DOHH2 (cell line): ENCODE results near the gene KRTAP9-3.
"Not testable (repeated sequence)": the region's sequence is repeated elsewhere in the genome, so short reads cannot be mapped to it uniquely, and the experiment has no call there.

Experiments
- H3F3A ChIP-seq: fragments of 200-600 bp; sonication (generic), shearing (Covaris generic); 2 replicates; pipeline ENCODE4 v1.6.0; 2016; ENCODE audit warnings: antibody characterized with exemption, mild to moderate bottlenecking; ENCODE audit not compliant: control insufficient read depth, insufficient read depth
- H3K27ac ChIP-seq: fragments of 200-600 bp; sonication (generic); 2 replicates; pipeline ENCODE4 v1.5.1; 2014; ENCODE audit warnings: low read depth, mild to moderate bottlenecking, low read length, moderate library complexity
- H3K27me3 ChIP-seq: fragments of 200-600 bp; sonication (generic); 2 replicates; pipeline ENCODE4 v1.6.1; 2014; ENCODE audit warnings: mild to moderate bottlenecking, low read length, mixed read lengths; ENCODE audit not compliant: control insufficient read depth
- H3K36me3 ChIP-seq: fragments of 200-600 bp; sonication (generic); 2 replicates; pipeline ENCODE4 v1.6.1; 2014; ENCODE audit warnings: mild to moderate bottlenecking, low read length, moderate library complexity, mixed read lengths; ENCODE audit not compliant: control insufficient read depth
- H3K4me1 ChIP-seq: fragments of 200-600 bp; sonication (generic); 2 replicates; pipeline ENCODE4 v1.6.1; 2014; ENCODE audit warnings: mild to moderate bottlenecking, low read length, mixed read lengths; ENCODE audit not compliant: control insufficient read depth
- H3K4me2 ChIP-seq: fragments of 200-600 bp; sonication (generic); 2 replicates; pipeline ENCODE4 v1.6.0; 2014; ENCODE audit warnings: mild to moderate bottlenecking, low read length, moderate library complexity
- H3K4me3 ChIP-seq: fragments of 200-600 bp; sonication (generic); 2 replicates; pipeline ENCODE4 v1.5.1; 2014; ENCODE audit warnings: mild to moderate bottlenecking, low read length, mixed read lengths
- H3K79me2 ChIP-seq: fragments of 200-600 bp; sonication (generic); 2 replicates; pipeline ENCODE4 v1.6.1; 2014; ENCODE audit warnings: mild to moderate bottlenecking, low read length, mixed read lengths; ENCODE audit not compliant: control insufficient read depth
- H3K9me2 ChIP-seq: fragments of 200-600 bp; sonication (generic); replicated peaks from 2 replicates; pipeline ENCODE4 v1.6.1; 2014; ENCODE audit warnings: mild to moderate bottlenecking, low read length, mixed read lengths; ENCODE audit not compliant: control insufficient read depth
- H3K9me3 ChIP-seq: fragments of 200-600 bp; sonication (generic); 2 replicates; pipeline ENCODE4 v1.6.1; 2014; ENCODE audit warnings: antibody characterized with exemption, low read length, mixed read lengths; ENCODE audit not compliant: control insufficient read depth, insufficient read depth
- H4K20me1 ChIP-seq: fragments of 200-600 bp; sonication (generic); 2 replicates; pipeline ENCODE4 v1.6.0; 2014; ENCODE audit warnings: low read depth, mild to moderate bottlenecking, antibody characterized with exemption, low read length, moderate library complexity; ENCODE audit not compliant: control insufficient read depth, insufficient read depth
- EZH2phosphoT487 ChIP-seq: fragments of 200-600 bp; sonication (generic); IDR thresholded peaks from 2 replicates; pipeline ENCODE4 v1.6.1; 2017; ENCODE audit warnings: borderline replicate concordance, mild to moderate bottlenecking, antibody characterized with exemption, low read length, moderate library complexity, mixed read lengths
- TF ChIP-seq, protein P1 (sequence below): fragments of 200-600 bp; sonication (generic); IDR thresholded peaks from one replicate; pipeline ENCODE4 v1.5.1; 2014; ENCODE audit warnings: antibody characterized with exemption, mild to moderate bottlenecking, low read depth, low read length; ENCODE audit not compliant: poor library complexity, severe bottlenecking

The KRTAP9-3 gene

GRCh38 chr17:41265078-41265477 lies 32.8 kb downstream of the KRTAP9-3 start, which contains the start of gene KRTAP9-6:
TSS of gene KRTAP9-6 (plus strand) at chr17:41265378. CDS start at chr17:41265378, 0 bp downstream.
- Histone ChIP-seq H3K27ac (no peak within 1 kb of the TSS), H3K36me3 (no peaks in the 10 kb centered on the region), H3K9me2 (no peaks in the 10 kb centered on the region)

DNA sequence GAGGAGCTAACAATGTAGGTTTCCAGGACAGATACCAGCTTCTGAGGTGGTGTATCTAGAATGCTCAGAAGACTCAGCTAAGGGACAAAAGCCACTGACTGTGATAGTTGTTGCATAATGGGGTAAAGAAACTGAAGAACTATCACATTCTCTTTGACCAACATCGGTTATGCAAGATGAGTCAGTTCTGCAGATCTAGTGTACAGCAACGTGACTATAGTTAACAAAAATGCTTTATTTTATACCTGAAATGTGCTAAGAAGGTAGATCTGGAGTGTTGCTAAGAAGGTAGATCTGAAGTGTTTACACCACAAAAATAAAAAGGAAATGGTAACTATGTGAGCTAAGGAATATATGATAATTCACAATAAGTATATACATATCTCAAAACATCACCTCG lies 35.5 kb downstream of the KRTAP9-3 start:
- no peaks in the 10 kb centered on the region for H3K9me2 ChIP-seq
- H3K79me2 ChIP-seq: no peaks in the 10 kb centered on the region
- no peak overlapping the region for H3K27ac ChIP-seq
- H3K36me3 ChIP-seq: no peaks in the 10 kb centered on the region
- no peak overlapping the region for H3K4me2 ChIP-seq
- H3K4me1 ChIP-seq: no peaks in the 10 kb centered on the region
- TF ChIP-seq EZH2phosphoT487: no peak
- TF ChIP-seq, protein P1, sequence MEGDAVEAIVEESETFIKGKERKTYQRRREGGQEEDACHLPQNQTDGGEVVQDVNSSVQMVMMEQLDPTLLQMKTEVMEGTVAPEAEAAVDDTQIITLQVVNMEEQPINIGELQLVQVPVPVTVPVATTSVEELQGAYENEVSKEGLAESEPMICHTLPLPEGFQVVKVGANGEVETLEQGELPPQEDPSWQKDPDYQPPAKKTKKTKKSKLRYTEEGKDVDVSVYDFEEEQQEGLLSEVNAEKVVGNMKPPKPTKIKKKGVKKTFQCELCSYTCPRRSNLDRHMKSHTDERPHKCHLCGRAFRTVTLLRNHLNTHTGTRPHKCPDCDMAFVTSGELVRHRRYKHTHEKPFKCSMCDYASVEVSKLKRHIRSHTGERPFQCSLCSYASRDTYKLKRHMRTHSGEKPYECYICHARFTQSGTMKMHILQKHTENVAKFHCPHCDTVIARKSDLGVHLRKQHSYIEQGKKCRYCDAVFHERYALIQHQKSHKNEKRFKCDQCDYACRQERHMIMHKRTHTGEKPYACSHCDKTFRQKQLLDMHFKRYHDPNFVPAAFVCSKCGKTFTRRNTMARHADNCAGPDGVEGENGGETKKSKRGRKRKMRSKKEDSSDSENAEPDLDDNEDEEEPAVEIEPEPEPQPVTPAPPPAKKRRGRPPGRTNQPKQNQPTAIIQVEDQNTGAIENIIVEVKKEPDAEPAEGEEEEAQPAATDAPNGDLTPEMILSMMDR: no peak
- no peaks in the 10 kb centered on the region for H4K20me1 ChIP-seq
- no peak overlapping the region for H3K4me3 ChIP-seq
- no peaks in the 10 kb centered on the region for H3K9me3 ChIP-seq
- no peaks in the 10 kb centered on the region for H3F3A ChIP-seq
- H3K27me3 ChIP-seq: peaks cover 23% of the 10 kb centered on the region

More at GRCh38 chr17:41265078-41265477, 32.8 kb downstream of the KRTAP9-3 start, which contains the start of gene KRTAP9-6:
- H3K27me3 ChIP-seq: peaks cover 18% of the 10 kb centered on the region
- H3K9me3 ChIP-seq: no peaks in the 10 kb centered on the region
- no peaks in the 10 kb centered on the region for H3K79me2 ChIP-seq
- H3K4me2 ChIP-seq: no peak within 1 kb of the TSS
- no peak for TF ChIP-seq EZH2phosphoT487
- TF ChIP-seq, protein P1: no peak
- H4K20me1 ChIP-seq: no peaks in the 10 kb centered on the region
- no peaks in the 10 kb centered on the region for H3K4me1 ChIP-seq
- H3F3A ChIP-seq: no peaks in the 10 kb centered on the region
- no peak within 1 kb of the TSS for H3K4me3 ChIP-seq

- H3K4me2 ChIP-seq, H4K20me1 ChIP-seq: not testable (repeated sequence)
- peaks cover 33% of the 10 kb centered on the region for H3K27me3 ChIP-seq
These were observed 39.1 kb downstream of the KRTAP9-3 start for GRCh38 chr17:41271323-41271722.

DNA sequence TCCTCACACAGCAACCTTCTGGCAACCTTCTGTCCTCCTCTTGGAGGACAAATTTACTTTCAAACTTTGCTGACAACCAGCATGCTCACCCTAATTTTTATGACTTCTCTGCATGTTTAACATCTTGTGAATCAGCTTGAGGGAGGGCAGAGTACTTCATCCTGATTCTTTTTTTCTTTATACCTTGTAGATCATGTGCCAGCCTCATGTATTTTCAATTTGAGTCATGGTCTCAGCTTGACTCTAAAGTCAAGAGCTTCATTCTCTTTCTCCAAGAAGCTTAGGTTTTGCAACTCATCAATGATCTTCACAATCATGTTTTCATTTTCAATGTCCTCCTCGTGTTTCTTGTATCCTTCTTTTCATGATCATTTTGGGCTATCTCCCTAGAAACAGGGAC lies 39.6 kb downstream of the KRTAP9-3 start:
- H3K9me2 ChIP-seq: no peaks in the 10 kb centered on the region
- TF ChIP-seq EZH2phosphoT487: no peak
- TF ChIP-seq, protein P1: no peak
- H3K4me1 ChIP-seq: no peaks in the 10 kb centered on the region
- no peak overlapping the region for H3K4me2 ChIP-seq
- no peak overlapping the region for H3K27ac ChIP-seq
- no peaks in the 10 kb centered on the region for H4K20me1 ChIP-seq
- H3K79me2 ChIP-seq: no peaks in the 10 kb centered on the region
- H3K27me3 ChIP-seq: peaks cover 34% of the 10 kb centered on the region
- no peaks in the 10 kb centered on the region for H3F3A ChIP-seq
- no peaks in the 10 kb centered on the region for H3K9me3 ChIP-seq
- no peaks in the 10 kb centered on the region for H3K36me3 ChIP-seq
- no peak overlapping the region for H3K4me3 ChIP-seq

More at GRCh38 chr17:41271323-41271722, 39.1 kb downstream of the KRTAP9-3 start:
- not testable (repeated sequence) for H3K4me3 ChIP-seq, H3K4me1 ChIP-seq, H3F3A ChIP-seq, H3K36me3 ChIP-seq, H3K27ac ChIP-seq, H3K9me3 ChIP-seq, H3K79me2 ChIP-seq, H3K9me2 ChIP-seq

- not testable (repeated sequence) for H4K20me1 ChIP-seq, H3K4me2 ChIP-seq, H3K4me1 ChIP-seq, H3K4me3 ChIP-seq, H3K79me2 ChIP-seq, H3K9me3 ChIP-seq, H3K36me3 ChIP-seq, H3F3A ChIP-seq, H3K9me2 ChIP-seq, H3K27ac ChIP-seq
- peaks cover 31% of the 10 kb centered on the region for H3K27me3 ChIP-seq
These were observed 43.5 kb downstream of the KRTAP9-3 start, which contains the start of gene KRTAP9-7 for GRCh38 chr17:41275648-41276190. TSS of gene KRTAP9-7 (plus strand) at chr17:41275698. CDS start at chr17:41275698, 0 bp downstream.
